PFSK-1 (cell line): ENCODE measurements around the gene HES3.

Source experiments
- FOXP2 ChIP-seq: optimal IDR thresholded peaks from 2 replicates; pipeline ENCODE3; 2011; ENCODE audit warnings: borderline replicate concordance, control low read depth, inconsistent platforms; ENCODE audit not compliant: insufficient read depth; ENCODE audit errors: extremely low read length, extremely low read depth
- POLR2AphosphoS5 ChIP-seq: IDR thresholded peaks from 2 replicates; pipeline ENCODE4 v1.6.1; 2012; ENCODE audit warnings: low read depth, mild to moderate bottlenecking, control low read depth, low read length, moderate library complexity
- SIN3A ChIP-seq: IDR thresholded peaks from 2 replicates; pipeline ENCODE4 v1.6.1; 2012; ENCODE audit warnings: mild to moderate bottlenecking, low read length, moderate library complexity, borderline replicate concordance; ENCODE audit not compliant: insufficient read depth
- TAF1 ChIP-seq: IDR thresholded peaks from 2 replicates; pipeline ENCODE4 v1.6.1; 2012; ENCODE audit warnings: low read length, control low read depth, borderline replicate concordance; ENCODE audit not compliant: insufficient read depth
- TF ChIP-seq, protein P1 (sequence below), 2 experiments: IDR thresholded peaks; 2 replicates each; pipeline versions ENCODE4 v1.6.1 to v1.8.0; 2011 to 2012; ENCODE audit warnings: low read depth in 2 of 2, low read length in 2 of 2, control low read depth in 1 of 2, inconsistent platforms in 1 of 2, mild to moderate bottlenecking in 1 of 2, moderate library complexity in 1 of 2; ENCODE audit not compliant: insufficient read depth in 1 of 2

The HES3 gene

DNA sequence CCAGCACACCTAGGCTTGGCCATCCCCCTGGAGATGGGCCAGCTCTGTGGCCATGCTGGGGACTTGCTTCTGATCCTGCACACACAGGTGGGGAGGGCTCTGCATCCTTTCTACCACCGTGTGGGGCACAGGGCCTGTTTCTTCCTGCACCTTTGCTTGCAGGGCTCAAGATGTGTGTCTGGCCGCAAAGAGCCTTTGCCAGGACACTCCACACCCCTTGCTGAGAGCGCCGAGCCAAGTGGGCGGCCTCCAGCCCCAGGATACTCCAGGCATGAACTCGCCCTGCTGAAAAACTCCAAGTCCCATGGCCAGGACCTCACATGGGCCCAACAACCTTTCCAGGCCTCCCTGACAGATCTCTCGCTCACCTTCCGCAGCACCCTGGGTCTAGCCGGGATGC is 28.5 kb downstream of the HES3 start:
- TF ChIP-seq, protein P1, sequence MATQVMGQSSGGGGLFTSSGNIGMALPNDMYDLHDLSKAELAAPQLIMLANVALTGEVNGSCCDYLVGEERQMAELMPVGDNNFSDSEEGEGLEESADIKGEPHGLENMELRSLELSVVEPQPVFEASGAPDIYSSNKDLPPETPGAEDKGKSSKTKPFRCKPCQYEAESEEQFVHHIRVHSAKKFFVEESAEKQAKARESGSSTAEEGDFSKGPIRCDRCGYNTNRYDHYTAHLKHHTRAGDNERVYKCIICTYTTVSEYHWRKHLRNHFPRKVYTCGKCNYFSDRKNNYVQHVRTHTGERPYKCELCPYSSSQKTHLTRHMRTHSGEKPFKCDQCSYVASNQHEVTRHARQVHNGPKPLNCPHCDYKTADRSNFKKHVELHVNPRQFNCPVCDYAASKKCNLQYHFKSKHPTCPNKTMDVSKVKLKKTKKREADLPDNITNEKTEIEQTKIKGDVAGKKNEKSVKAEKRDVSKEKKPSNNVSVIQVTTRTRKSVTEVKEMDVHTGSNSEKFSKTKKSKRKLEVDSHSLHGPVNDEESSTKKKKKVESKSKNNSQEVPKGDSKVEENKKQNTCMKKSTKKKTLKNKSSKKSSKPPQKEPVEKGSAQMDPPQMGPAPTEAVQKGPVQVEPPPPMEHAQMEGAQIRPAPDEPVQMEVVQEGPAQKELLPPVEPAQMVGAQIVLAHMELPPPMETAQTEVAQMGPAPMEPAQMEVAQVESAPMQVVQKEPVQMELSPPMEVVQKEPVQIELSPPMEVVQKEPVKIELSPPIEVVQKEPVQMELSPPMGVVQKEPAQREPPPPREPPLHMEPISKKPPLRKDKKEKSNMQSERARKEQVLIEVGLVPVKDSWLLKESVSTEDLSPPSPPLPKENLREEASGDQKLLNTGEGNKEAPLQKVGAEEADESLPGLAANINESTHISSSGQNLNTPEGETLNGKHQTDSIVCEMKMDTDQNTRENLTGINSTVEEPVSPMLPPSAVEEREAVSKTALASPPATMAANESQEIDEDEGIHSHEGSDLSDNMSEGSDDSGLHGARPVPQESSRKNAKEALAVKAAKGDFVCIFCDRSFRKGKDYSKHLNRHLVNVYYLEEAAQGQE (IDR thresholded peaks at IDR 0.05; ENCODE audit: insufficient read depth in 1 of 2, low read depth in 2 of 2, low read length in 2 of 2), result no peak
- TF ChIP-seq SIN3A (no peak), FOXP2 (no peak), TAF1 (no peak), POLR2AphosphoS5 (no peak)

DNA sequence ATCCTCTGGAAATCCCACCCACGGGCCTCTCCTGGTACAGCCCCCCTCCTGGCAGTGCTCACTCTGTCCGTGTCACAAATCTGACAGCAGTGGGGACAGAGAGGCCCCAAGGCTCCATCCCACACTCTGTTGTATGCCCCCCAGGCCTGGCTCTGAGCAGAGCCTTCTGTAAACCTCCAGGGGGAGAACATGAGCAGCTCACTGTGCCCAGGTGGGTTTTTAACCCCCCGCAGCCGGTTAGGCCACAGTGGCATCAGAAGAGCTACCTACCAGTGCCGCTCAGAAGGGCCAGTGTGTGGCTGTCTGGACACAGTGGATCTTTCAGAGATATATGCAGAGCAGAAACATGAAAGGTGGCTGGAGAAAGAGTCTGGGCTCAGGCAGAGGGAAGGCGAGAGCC is 28.9 kb downstream of the HES3 start:
- TF ChIP-seq, protein P1 (IDR thresholded peaks at IDR 0.05; ENCODE audit: insufficient read depth in 1 of 2, low read depth in 2 of 2, low read length in 2 of 2), result no peak
- no peak for TF ChIP-seq SIN3A
- TF ChIP-seq FOXP2, result no peak
- no peak for TF ChIP-seq POLR2AphosphoS5
- no peak for TF ChIP-seq TAF1

DNA sequence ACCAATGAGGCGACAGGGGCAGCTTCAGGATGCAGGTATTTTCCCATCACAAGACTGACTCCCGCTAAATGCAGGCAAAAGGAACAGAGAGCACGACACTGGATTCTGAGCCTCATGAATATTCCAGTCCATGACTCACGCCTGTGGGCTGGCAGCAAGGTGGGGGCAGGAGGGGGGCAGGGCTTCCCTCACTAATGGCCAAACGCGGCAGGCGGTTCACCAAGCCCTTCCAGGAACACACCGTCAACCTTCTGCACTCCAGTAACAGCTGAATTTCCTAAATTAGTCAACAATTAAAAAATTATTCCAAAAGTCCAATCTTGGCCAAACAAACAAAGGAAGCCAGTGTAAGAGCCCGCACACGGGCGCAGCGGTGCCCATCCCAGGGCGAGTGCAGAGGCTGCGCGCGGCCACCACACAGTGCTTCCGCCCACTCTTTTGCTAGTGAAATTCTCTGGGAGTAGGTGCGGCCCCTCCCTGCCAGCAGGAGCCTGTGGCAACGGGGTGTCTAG is 29.5 kb downstream of the HES3 start:
- TF ChIP-seq SIN3A, result no peak
- no peak for TF ChIP-seq POLR2AphosphoS5
- no peak for TF ChIP-seq TAF1

DNA sequence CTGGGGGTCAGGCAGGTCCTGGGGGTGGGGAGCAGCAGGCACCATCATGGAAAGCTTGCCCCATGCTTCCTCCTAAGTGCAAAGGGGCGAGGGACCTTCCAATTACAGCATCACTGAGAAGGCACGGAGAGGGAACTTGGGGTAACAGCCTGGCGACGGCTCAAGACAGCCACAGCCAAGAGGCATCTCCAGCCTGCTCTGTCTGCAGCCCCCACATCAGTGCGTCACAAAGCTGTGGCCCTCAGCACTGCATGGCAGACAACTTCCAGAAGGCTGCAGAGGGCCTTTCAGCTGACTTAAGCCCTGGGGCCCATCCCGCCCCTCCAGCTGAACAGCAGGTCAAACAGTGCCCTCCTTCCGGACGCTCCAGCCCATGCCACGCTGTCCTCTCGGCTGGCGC is 30.1 kb downstream of the HES3 start:
- TF ChIP-seq FOXP2 (no peak), POLR2AphosphoS5 (no peak), SIN3A (no peak), TAF1 (no peak)
- TF ChIP-seq, protein P1 (IDR thresholded peaks at IDR 0.05; ENCODE audit: insufficient read depth in 1 of 2, low read depth in 2 of 2, low read length in 2 of 2), result no peak

DNA sequence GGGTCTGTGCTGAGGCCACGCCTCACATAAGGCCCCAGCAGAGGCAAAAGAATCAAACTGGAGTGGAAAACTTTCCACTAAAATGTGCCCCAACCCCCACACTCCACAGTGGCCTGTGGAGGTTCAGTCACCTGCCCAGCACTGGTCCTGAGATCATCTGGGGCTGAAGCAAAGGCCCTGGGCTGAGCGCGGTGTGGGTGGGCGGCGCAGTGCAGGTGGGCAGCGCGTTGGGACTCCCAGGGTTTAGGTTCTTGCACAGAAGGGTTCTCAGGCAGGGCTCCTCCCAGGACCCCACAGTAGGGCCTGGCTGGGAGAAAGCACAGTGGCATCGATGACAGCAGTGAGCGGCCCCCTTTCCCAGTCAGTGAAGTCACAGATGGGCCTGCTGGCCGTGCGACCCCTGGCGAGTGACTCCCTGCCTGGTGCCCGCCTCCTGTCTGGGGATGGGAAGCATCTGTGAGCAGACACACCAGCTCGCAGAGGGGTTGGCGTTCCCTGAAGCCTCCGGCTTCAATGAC is 30.7 kb downstream of the HES3 start:
- TF ChIP-seq SIN3A (no peak), FOXP2 (no peak), TAF1 (no peak), POLR2AphosphoS5 (no peak)
- TF ChIP-seq, protein P1 (IDR thresholded peaks at IDR 0.05; ENCODE audit: insufficient read depth in 1 of 2, low read depth in 2 of 2, low read length in 2 of 2), result no peak
